A549 (cell line): ENCODE results near the gene CHD1L.

ENCODE experiments used
- CTCF ChIP-seq: fragments of >200 bp; sonication (Bioruptor Twin); formaldehyde crosslinking; IDR thresholded peaks from 3 replicates; pipeline ENCODE4 v1.5.1; 2016
- ELK1 ChIP-seq: fragments of 150-350 bp; IDR thresholded peaks from 2 replicates; pipeline ENCODE4 v1.6.1; 2014; ENCODE audit warnings: low read depth, mild to moderate bottlenecking, low read length
- FOSB ChIP-seq: fragments of 250-450 bp; sonication (Bioruptor Pico); IDR thresholded peaks from 2 replicates; pipeline ENCODE4 v1.5.0; 2020; ENCODE audit warnings: mild to moderate bottlenecking, moderate library complexity
- HMGXB4 ChIP-seq: fragments of 250-450 bp; sonication (Bioruptor Pico); IDR thresholded peaks from 2 replicates; pipeline ENCODE4 v1.5.0; 2021; ENCODE audit warnings: mild to moderate bottlenecking, moderate library complexity, borderline replicate concordance
- JUN ChIP-seq, 2 experiments: fragments of >200 bp; sonication (Bioruptor Twin); formaldehyde crosslinking; IDR thresholded peaks; 2 replicates in 1 of 2; 3 replicates in 1 of 2; pipeline ENCODE4 v1.6.1; 2016 to 2017
- KDM5A ChIP-seq: fragments of 200-600 bp; sonication (generic); IDR thresholded peaks from 2 replicates; pipeline ENCODE4 v1.6.1; 2016; ENCODE audit warnings: antibody characterized with exemption, mild to moderate bottlenecking
- POLR2A ChIP-seq: IDR thresholded peaks from 2 replicates; pipeline ENCODE4 v1.6.1; 2012; ENCODE audit warnings: mild to moderate bottlenecking, low read length
- RAD21 ChIP-seq, 2 experiments: fragments of >200 bp in 1 of 2; sonication (Bioruptor Twin) in 1 of 2; formaldehyde crosslinking in 1 of 2; IDR thresholded peaks in 1 of 2; conservative IDR thresholded peaks in 1 of 2; 2 replicates in 1 of 2; 3 replicates in 1 of 2; pipeline ENCODE4 v1.6.1; 2012 to 2018; ENCODE audit warnings: inconsistent platforms in 1 of 2
- REST ChIP-seq: fragments of 200-600 bp; sonication (generic); IDR thresholded peaks from 2 replicates; pipeline ENCODE4 v1.6.1; 2016; ENCODE audit warnings: antibody characterized with exemption, mild to moderate bottlenecking, moderate library complexity
- USF2 ChIP-seq: fragments of 450-650 bp; IDR thresholded peaks from 2 replicates; pipeline ENCODE4 v1.6.1; 2014; ENCODE audit warnings: antibody characterized with exemption

GRCh38 chr1:147266381-147266780 is 23.9 kb downstream of the CHD1L start:
- no peak for TF ChIP-seq ELK1
- no peak for TF ChIP-seq FOSB (CRISPR knock-in tag)
- TF ChIP-seq CTCF = no peak
- TF ChIP-seq USF2 = no peak
- no peak for TF ChIP-seq POLR2A
- no peak for TF ChIP-seq KDM5A
- TF ChIP-seq REST = no peak
- no peak for TF ChIP-seq RAD21 (conservative IDR thresholded peaks at IDR 0.05 in 1 of 2, IDR thresholded peaks at IDR 0.05 in 1 of 2)
- no peak for TF ChIP-seq JUN (IDR thresholded peaks at IDR 0.05)
- no peak for TF ChIP-seq HMGXB4
